RWPE1 (cell line): ENCODE results near the gene UBE2N.
A peak's percentile ranks its signal among the peaks of the same experiment; 100 is the strongest.
"Not testable (repeated sequence)": the region's sequence is repeated elsewhere in the genome, so short reads cannot be mapped to it uniquely, and the experiment has no call there.

Experiments
- CTCF ChIA-PET: fragments of 350-600 bp; sonication (Branson Sonifier 250); formaldehyde crosslinking; extraction: SDS; loops from one replicate; lab custom pipeline; 2021; lab: Yijun Ruan, JAX
- POLR2A ChIA-PET: fragments of 400-600 bp; formaldehyde crosslinking; extraction: SDS; loops from one replicate; lab custom pipeline; 2020; ENCODE audit warnings: antibody characterized with exemption; ENCODE audit not compliant: low non-redundant PET; lab: Yijun Ruan, JAX
- DNase-seq: peaks from one replicate; pipeline ENCODE4 v3.0.0; 2012; ENCODE audit warnings: low spot score
- H3K27ac ChIP-seq: fragments of 450-650 bp; 2 replicates; pipeline ENCODE4 v1.5.1; 2017
- CTCF ChIP-seq: fragments of 450-650 bp; conservative IDR thresholded peaks from 2 replicates; pipeline ENCODE4 v1.5.1; 2017; ENCODE audit warnings: low read depth, mild to moderate bottlenecking

Gene UBE2N

GRCh38 chr12:93381161-93381975 lies 60.4 kb downstream of the UBE2N start:
- CTCF ChIA-PET = interaction anchor here (0.5 to 2.2 kb wide), 5 partner anchors 14 to 394 kb away, joined by 3 to 10 read pairs (median 3); no protein-coding TSS in a partner anchor
- POLR2A ChIA-PET = interaction anchor here (0.6 kb wide), 1 partner anchor 259 kb away, joined by 5 read pairs; no protein-coding TSS in a partner anchor
- no peak for DNase-seq
- TF ChIP-seq CTCF = no peak
- no peak overlapping the region for H3K27ac ChIP-seq

- peak; percentile 57 for TF ChIP-seq CTCF
- no peak overlapping the region for H3K27ac ChIP-seq
- CTCF ChIA-PET = interaction anchor here (0.5 to 2.2 kb wide), 8 partner anchors 13 to 393 kb away, joined by 3 to 10 read pairs (median 3); no protein-coding TSS in a partner anchor
- peak; percentile 52 for DNase-seq
- POLR2A ChIA-PET = interaction anchor here (0.6 kb wide), 1 partner anchor 258 kb away, joined by 5 read pairs; no protein-coding TSS in a partner anchor
These were observed 61.1 kb downstream of the UBE2N start for GRCh38 chr12:93380480-93381121.

DNA sequence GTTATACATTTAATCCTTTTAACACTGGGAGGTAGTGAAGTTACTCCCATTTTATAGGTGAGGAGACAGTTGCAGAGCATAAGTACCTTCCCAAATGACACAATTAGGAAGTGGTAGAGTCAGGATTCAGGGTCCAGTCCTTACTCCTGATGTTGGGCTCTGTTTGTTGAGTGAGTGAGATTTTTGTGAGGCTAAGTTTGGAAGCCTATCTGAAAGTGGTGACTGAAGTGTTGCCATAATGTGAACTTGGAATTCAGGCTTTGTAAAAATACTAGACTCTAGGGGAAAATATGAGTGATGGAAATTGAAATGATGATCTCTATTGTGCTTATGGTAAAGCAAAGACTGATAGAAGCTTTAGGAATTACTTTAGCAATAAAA lies 61.8 kb downstream of the UBE2N start:
- ChIA-PET CTCF (interaction anchor here (0.5 to 2.2 kb wide), 5 partner anchors 17 to 393 kb away, joined by 3 to 10 read pairs (median 3); no protein-coding TSS in a partner anchor), POLR2A (no interaction called here)
- H3K27ac ChIP-seq = no peak overlapping the region
- no peak for DNase-seq
- TF ChIP-seq CTCF = no peak

DNA sequence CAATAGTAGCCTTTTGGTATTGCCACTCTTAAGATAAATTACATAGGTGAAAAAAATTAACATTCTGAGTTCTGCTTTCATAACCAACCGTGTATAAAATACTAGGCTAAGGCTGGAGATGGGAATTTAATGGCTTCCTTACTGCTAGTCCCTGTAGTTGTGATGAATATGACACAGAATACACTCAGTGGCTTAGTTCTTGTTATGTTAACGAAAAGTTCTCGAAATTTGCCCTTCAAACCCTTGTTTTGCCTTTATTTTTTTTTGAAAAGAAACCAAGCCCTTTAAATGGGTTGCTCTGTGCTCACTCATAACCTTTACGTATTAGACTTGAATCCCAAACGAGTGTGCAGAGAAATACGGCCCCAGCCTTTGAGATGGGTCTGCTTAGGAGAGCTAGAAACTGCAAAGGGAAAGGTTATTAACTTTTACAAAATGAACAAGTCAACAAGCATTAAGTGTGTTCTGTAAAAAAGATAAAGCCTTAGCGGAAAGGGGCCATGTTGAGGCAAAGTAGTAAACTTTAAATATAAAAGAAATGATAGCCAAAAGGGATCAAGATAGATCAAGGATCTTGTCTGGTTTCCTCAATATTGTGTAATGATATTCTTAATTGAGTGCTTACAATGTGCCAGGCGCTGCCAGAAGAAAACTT lies 62.3 kb downstream of the UBE2N start:
- DNase-seq = no peak
- ChIA-PET CTCF (interaction anchor here (0.7 to 1.8 kb wide), 2 partner anchors 392 to 552 kb away, joined by 3 to 10 read pairs; no protein-coding TSS in a partner anchor), POLR2A (no interaction called here)
- TF ChIP-seq CTCF = no peak
- H3K27ac ChIP-seq = no peak overlapping the region

- DNase-seq = no peak
- POLR2A ChIA-PET = no interaction called here
- CTCF ChIA-PET = interaction anchor here (0.6 to 0.7 kb wide), 2 partner anchors 551 to 763 kb away, joined by 3 read pairs; no protein-coding TSS in a partner anchor
- H3K27ac ChIP-seq = peak overlapping the region; percentile 90
- TF ChIP-seq CTCF = no peak
These were observed 62.8 kb downstream of the UBE2N start for GRCh38 chr12:93378998-93379325.

GRCh38 chr12:93378196-93378997 lies 63.4 kb downstream of the UBE2N start:
- CTCF ChIA-PET = interaction anchor here (0.6 to 0.7 kb wide), 2 partner anchors 551 to 762 kb away, joined by 3 read pairs; no protein-coding TSS in a partner anchor
- POLR2A ChIA-PET = not testable (repeated sequence)
- peak overlapping the region; percentile 90 for H3K27ac ChIP-seq
- DNase-seq = peak; percentile 45
